Stomach (tissue), 9 donors: Measurements from ENCODE around the gene MYO1E. TPM values are rescaled to one million over a fixed set of nuclear protein-coding genes. Genes with fewer than 3 reads are reported as not detected.

ENCODE experiments used
- DNase-seq, 2 donors: peaks; one replicate each; pipeline versions ENCODE4 v3.0.0 to v3.0.0-alpha.2; 2013 to 2019
- H3K27ac ChIP-seq, 5 donors: fragments of 200-600 bp in 4 of 5; sonication (generic) in 4 of 5; one replicate each; pipeline ENCODE4 v1.5.1; 2013 to 2019; ENCODE audit warnings: mild to moderate bottlenecking in 1 of 5, moderate library complexity in 1 of 5
- H3K27me3 ChIP-seq, 3 donors: fragments of 200-600 bp; sonication (generic); one replicate each; pipeline ENCODE4 v1.5.1; 2017 to 2019; ENCODE audit warnings: mixed run types in 1 of 3
- H3K36me3 ChIP-seq, 4 donors: fragments of 200-600 bp; sonication (generic); 1 replicate in 3 of 4; 2 replicates in 1 of 4; pipeline ENCODE4 v1.5.1; 2016 to 2019
- H3K4me1 ChIP-seq, 4 donors: fragments of 200-600 bp; sonication (generic); one replicate each; pipeline ENCODE4 v1.5.1; 2016 to 2019
- H3K4me3 ChIP-seq, 4 donors: fragments of 200-600 bp; sonication (generic) in 3 of 4; one replicate each; pipeline ENCODE4 v1.5.1; 2016 to 2019; ENCODE audit warnings: mild to moderate bottlenecking in 1 of 4
- H3K9me3 ChIP-seq, 4 donors: fragments of 200-600 bp; sonication (generic); one replicate each; pipeline ENCODE4 v1.5.1; 2016 to 2019
- EP300 ChIP-seq: sonication (generic); formaldehyde crosslinking; IDR thresholded peaks from one replicate; pipeline ENCODE4 v1.6.1; 2017; ENCODE audit warnings: antibody characterized with exemption
- POLR2A ChIP-seq, 4 donors: fragments of 450-650 bp; IDR thresholded peaks; one replicate each; pipeline ENCODE4 v1.6.1; 2016; ENCODE audit warnings: antibody characterized with exemption in 4 of 4, control low read depth in 2 of 4, mild to moderate bottlenecking in 1 of 4, moderate library complexity in 1 of 4
- POLR2AphosphoS5 ChIP-seq, 3 donors: sonication (generic); formaldehyde crosslinking; IDR thresholded peaks; one replicate each; pipeline ENCODE4 v1.6.1; 2016; ENCODE audit warnings: antibody characterized with exemption in 3 of 3
- WGBS, 5 donors: extraction: QIAGEN DNeasy Blood & Tissue Kit in 3 of 5; methylation state at CpG; one replicate each; pipeline versions ENCODE4 v1.1.5 to v1.1.7; 2013 to 2018; 5-methylcytosine and 5-hydroxymethylcytosine counted together
- intact Hi-C: fragments of 100-400 bp; cut with DNase I; formaldehyde crosslinking; loops from one replicate; pipeline ENCODE4 v1.15.1; 2023; ENCODE audit warnings: low total_unique reads
- polyA plus RNA-seq, 3 donors: library from polyadenylated mRNA; stranded (reverse); fragments of 200-250 nt; gene quantifications; one replicate each; pipeline ENCODE4 v1.2.3, GENCODE V29; 2013
- total RNA-seq, 5 donors: library from RNA; depleted of rRNA; stranded (reverse); fragments of >200 nt; gene quantifications; one replicate each; pipeline versions ENCODE4 v1.1.0 to v1.2.3, GENCODE V29; 2014 to 2016
- TF ChIP-seq, protein P1 (sequence below), 7 experiments: fragments of 450-650 bp in 4 of 7; fragments of 200-600 bp in 3 of 7; sonication (generic) in 3 of 7; IDR thresholded peaks; one replicate each; pipeline ENCODE4 v1.5.1; 2016 to 2019; ENCODE audit warnings: antibody characterized with exemption in 7 of 7, control low read depth in 2 of 7, mild to moderate bottlenecking in 1 of 7
- donor health status: healthy with polysubstance abuse.
- donor health status: Bipolar disorder and iron deficiency.
- donor health status: healthy.

Gene MYO1E
- total and polyA plus RNA-seq, 8 donors: 15.1 to 380 (median 46.3) TPM

DNA sequence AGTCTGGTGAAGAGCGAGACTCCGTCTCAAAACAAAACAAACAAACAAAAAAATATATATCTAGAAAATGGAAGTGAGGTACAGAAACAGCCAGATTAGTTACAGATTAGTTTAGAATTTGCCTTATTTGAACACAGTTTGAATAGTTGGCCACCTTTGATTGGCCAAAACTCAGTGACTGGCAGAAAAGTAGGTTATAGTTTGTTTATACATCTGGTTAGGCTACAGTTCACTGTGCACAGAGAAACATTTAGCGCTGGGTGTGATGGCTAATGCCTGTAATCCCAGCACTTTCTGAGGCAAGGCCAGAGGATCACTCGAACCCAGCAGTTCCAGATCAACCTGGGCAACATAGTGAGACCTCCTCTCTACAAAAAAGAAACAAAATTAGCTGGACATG is 114.4 kb downstream of the MYO1E start:
- intact Hi-C loops: no loop called here
- Histone ChIP-seq H3K4me3 (no peak overlapping the region), H3K4me1 (peaks cover 0 to 19% (median 6%) of the 10 kb centered on the region in 4 donors), H3K27me3 (no peaks in the 10 kb centered on the region), H3K27ac (no peak overlapping the region), H3K36me3 (peaks cover 0 to 33% (median 27%) of the 10 kb centered on the region in 4 donors), H3K9me3 (no peaks in the 10 kb centered on the region)
- no peak for TF ChIP-seq EP300
- TF ChIP-seq, protein P1, sequence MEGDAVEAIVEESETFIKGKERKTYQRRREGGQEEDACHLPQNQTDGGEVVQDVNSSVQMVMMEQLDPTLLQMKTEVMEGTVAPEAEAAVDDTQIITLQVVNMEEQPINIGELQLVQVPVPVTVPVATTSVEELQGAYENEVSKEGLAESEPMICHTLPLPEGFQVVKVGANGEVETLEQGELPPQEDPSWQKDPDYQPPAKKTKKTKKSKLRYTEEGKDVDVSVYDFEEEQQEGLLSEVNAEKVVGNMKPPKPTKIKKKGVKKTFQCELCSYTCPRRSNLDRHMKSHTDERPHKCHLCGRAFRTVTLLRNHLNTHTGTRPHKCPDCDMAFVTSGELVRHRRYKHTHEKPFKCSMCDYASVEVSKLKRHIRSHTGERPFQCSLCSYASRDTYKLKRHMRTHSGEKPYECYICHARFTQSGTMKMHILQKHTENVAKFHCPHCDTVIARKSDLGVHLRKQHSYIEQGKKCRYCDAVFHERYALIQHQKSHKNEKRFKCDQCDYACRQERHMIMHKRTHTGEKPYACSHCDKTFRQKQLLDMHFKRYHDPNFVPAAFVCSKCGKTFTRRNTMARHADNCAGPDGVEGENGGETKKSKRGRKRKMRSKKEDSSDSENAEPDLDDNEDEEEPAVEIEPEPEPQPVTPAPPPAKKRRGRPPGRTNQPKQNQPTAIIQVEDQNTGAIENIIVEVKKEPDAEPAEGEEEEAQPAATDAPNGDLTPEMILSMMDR (IDR thresholded peaks at IDR 0.05): no peak
- no peak for TF ChIP-seq POLR2A (IDR thresholded peaks at IDR 0.05)
- no peak for TF ChIP-seq POLR2AphosphoS5 (IDR thresholded peaks at IDR 0.05)
- DNase-seq: no peak
- 60 to 69% (median 65%) methylated on average over 4 of the region's 4 CpGs for WGBS, 5 donors

- Histone ChIP-seq H3K4me3 (no peak overlapping the region), H3K27me3 (no peaks in the 10 kb centered on the region), H3K27ac (no peak overlapping the region), H3K4me1 (peaks cover 0 to 19% (median 6%) of the 10 kb centered on the region in 4 donors), H3K36me3 (peaks cover 0 to 30% (median 25%) of the 10 kb centered on the region in 4 donors), H3K9me3 (no peaks in the 10 kb centered on the region)
- WGBS, 5 donors: 69 to 74% (median 71%) methylated on average over 4 of the region's 4 CpGs
- intact Hi-C loops: no loop called here
- TF ChIP-seq, protein P1 (IDR thresholded peaks at IDR 0.05): no peak
- TF ChIP-seq POLR2A (IDR thresholded peaks at IDR 0.05): no peak
- no peak for TF ChIP-seq POLR2AphosphoS5 (IDR thresholded peaks at IDR 0.05)
- no peak for TF ChIP-seq EP300
- DNase-seq: no peak
Measured at GRCh38 chr15:59257140-59257539, 115.5 kb downstream of the MYO1E start.

DNA sequence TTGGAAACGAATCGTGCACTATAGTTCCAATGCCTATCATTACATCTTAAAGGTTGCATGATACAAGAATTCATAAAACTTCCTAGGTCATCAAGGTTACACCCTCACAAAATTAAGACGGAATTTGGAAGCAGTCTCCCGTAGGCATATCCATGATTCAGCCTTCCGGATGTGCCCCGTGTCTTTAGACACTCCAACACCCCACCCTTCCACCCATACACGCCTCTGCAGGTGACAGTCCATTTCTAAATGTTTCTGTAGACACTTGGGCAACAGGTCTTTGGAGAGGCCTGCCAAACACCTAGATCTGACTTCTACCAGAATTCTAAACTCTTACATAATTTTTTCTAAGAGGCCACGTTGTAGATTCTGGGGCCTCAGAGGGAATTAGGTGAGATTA is 116.2 kb downstream of the MYO1E start:
- 59 to 79% (median 62%) methylated on average over 8 of the region's 8 CpGs for WGBS, 5 donors
- no peak for TF ChIP-seq POLR2A (IDR thresholded peaks at IDR 0.05)
- TF ChIP-seq, protein P1 (IDR thresholded peaks at IDR 0.05): no peak
- TF ChIP-seq POLR2AphosphoS5 (IDR thresholded peaks at IDR 0.05): no peak
- TF ChIP-seq EP300: no peak
- Histone ChIP-seq H3K27me3 (no peaks in the 10 kb centered on the region), H3K36me3 (peaks cover 0 to 26% (median 22%) of the 10 kb centered on the region in 4 donors), H3K27ac (no peak overlapping the region), H3K9me3 (no peaks in the 10 kb centered on the region), H3K4me1 (peaks cover 0 to 19% (median 6%) of the 10 kb centered on the region in 4 donors), H3K4me3 (no peak overlapping the region)
- no peak for DNase-seq
- intact Hi-C loops: no loop called here

DNA sequence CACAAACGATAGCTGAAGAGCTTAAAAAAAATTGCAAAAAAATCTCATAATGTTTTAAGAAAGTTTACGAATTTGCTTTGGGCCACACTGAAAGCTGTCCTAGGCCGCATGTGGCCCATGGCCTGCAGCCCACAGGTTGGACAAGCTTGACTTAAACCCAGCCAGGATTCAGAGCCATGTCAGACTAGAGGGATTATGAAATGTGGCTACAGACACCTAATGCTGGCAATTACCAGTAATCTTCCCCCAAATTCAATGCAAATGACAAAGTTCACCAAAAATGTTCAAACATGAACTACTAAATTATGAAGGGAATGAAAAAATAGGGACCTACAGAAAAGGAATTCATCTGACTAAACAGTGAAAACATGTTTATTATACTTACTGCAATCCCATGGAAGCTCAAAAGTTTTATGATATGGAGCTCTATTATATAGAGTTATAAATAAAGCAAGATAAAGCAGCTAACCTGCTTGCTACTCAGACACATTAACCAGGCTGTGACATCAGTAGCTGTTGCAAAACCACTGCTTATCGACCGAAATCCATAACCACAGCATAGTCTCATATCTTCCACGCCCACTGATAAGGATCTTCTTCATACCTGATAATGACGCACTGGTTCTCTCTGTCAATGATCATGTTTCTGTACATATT is 116.9 kb downstream of the MYO1E start:
- Histone ChIP-seq H3K4me1 (peaks cover 0 to 19% (median 6%) of the 10 kb centered on the region in 4 donors), H3K36me3 (peaks cover 0 to 26% (median 22%) of the 10 kb centered on the region in 4 donors), H3K9me3 (no peaks in the 10 kb centered on the region), H3K27ac (peak overlapping the region in 1 of 5 donors; percentile 43), H3K27me3 (no peaks in the 10 kb centered on the region), H3K4me3 (no peak overlapping the region)
- no peak for TF ChIP-seq POLR2A (IDR thresholded peaks at IDR 0.05)
- TF ChIP-seq POLR2AphosphoS5 (IDR thresholded peaks at IDR 0.05): peak in 2 of 3 donors; percentile 32 to 47
- peak in 1 of 2 donors; percentile 73 for DNase-seq
- WGBS, 5 donors: 54 to 69% (median 57%) methylated on average over 7 of the region's 7 CpGs
- intact Hi-C loops: no loop called here

DNA sequence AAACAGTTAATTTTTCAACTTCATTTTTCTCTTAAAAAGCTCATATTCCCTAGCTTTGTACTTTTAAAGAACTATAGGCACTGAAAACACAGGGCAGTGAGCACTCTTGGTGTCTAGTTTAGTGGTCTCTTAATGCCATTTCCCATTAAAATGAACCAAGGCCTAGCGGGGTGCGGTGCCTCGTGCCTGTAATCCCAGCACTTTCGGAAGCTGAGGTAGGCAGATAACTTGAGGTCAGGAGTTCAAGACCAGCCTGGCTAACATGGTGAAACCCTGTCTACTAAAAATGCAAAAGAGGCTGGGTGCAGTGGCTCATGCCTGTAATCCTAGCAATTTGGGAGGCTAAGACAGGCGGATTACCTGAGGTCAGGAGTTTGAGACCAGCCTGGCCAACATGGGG is 120.5 kb downstream of the MYO1E start:
- no peak for DNase-seq
- no peak overlapping the region for H3K4me3 ChIP-seq
- no peaks in the 10 kb centered on the region for H3K9me3 ChIP-seq
- peaks cover 0 to 21% (median 14%) of the 10 kb centered on the region in 4 donors for H3K36me3 ChIP-seq
- no peak for TF ChIP-seq POLR2A (IDR thresholded peaks at IDR 0.05)
- no peak for TF ChIP-seq EP300
- TF ChIP-seq, protein P1 (IDR thresholded peaks at IDR 0.05): no peak
- no peak for TF ChIP-seq POLR2AphosphoS5 (IDR thresholded peaks at IDR 0.05)
- no peak overlapping the region for H3K27ac ChIP-seq
- intact Hi-C loops: no loop called here
- WGBS, 5 donors: 70 to 85% (median 77%) methylated on average over 5 of the region's 5 CpGs
- no peaks in the 10 kb centered on the region for H3K27me3 ChIP-seq
- peaks cover 0 to 24% (median 6%) of the 10 kb centered on the region in 4 donors for H3K4me1 ChIP-seq
